ENCODE data around the gene MSANTD2. TPM values are rescaled to one million over a fixed set of nuclear protein-coding genes. Genes with fewer than 3 reads are reported as not detected.

MSANTD2 gene
- total RNA-seq, 4 donors from 2014 or later: 19.8 to 32.8 (median 23.5) TPM

GRCh38 chr11:124807660-124808270 is 7.6 kb upstream of the MSANTD2 start:
- 92 to 93% methylated on average over 6 of the region's 6 CpGs for WGBS, 2 donors
- no peaks in the 10 kb centered on the region for H3K27me3 ChIP-seq
- DNase-seq (ENCODE audit: low spot score in 2 of 2): no peak

GRCh38 chr11:124807201-124807600 is 7.0 kb upstream of the MSANTD2 start:
- no peak for DNase-seq (ENCODE audit: low spot score in 2 of 2)
- Histone ChIP-seq H3K36me3 (peaks cover 0 to 31% (median 0%) of the 10 kb centered on the region in 3 donors), H3K27me3 (no peaks in the 10 kb centered on the region), H3K4me3 (no peak overlapping the region), H3K9me3 (no peaks in the 10 kb centered on the region), H3K27ac (no peak overlapping the region), H3K4me1 (no peaks in the 10 kb centered on the region)
- TF ChIP-seq POLR2A (IDR thresholded peaks at IDR 0.05): no peak
- TF ChIP-seq EP300 (IDR thresholded peaks at IDR 0.05): no peak
- no peak for TF ChIP-seq CTCF (IDR thresholded peaks at IDR 0.05)
- 74 to 84% methylated on average over 5 of the region's 5 CpGs for WGBS, 2 donors

More at GRCh38 chr11:124807660-124808270, 7.6 kb upstream of the MSANTD2 start:
- Histone ChIP-seq H3K4me3 (no peak overlapping the region), H3K27ac (no peak overlapping the region), H3K9me3 (no peaks in the 10 kb centered on the region), H3K36me3 (peaks cover 0 to 31% (median 0%) of the 10 kb centered on the region in 3 donors), H3K4me1 (no peaks in the 10 kb centered on the region)
- TF ChIP-seq CTCF (IDR thresholded peaks at IDR 0.05) (no peak), POLR2A (IDR thresholded peaks at IDR 0.05) (no peak), EP300 (IDR thresholded peaks at IDR 0.05) (no peak)

- no peaks in the 10 kb centered on the region for H3K27me3 ChIP-seq
- TF ChIP-seq EP300 (IDR thresholded peaks at IDR 0.05) (no peak), CTCF (IDR thresholded peaks at IDR 0.05) (no peak), POLR2A (IDR thresholded peaks at IDR 0.05) (no peak)
- peaks cover 0 to 31% (median 0%) of the 10 kb centered on the region in 3 donors for H3K36me3 ChIP-seq
- H3K4me1 ChIP-seq: peaks cover 0 to 12% (median 6%) of the 10 kb centered on the region in 4 donors
- no peak overlapping the region for H3K27ac ChIP-seq
- 69 to 88% methylated on average over 3 of the region's 3 CpGs for WGBS, 2 donors
- H3K4me3 ChIP-seq: no peak overlapping the region
- no peaks in the 10 kb centered on the region for H3K9me3 ChIP-seq
- DNase-seq (ENCODE audit: low spot score in 2 of 2): no peak
Measured at GRCh38 chr11:124804884-124805283, 4.7 kb upstream of the MSANTD2 start.

- no peak overlapping the region for H3K4me3 ChIP-seq
- DNase-seq (ENCODE audit: low spot score in 2 of 2): no peak
- TF ChIP-seq POLR2A (IDR thresholded peaks at IDR 0.05) (no peak), EP300 (IDR thresholded peaks at IDR 0.05) (no peak), CTCF (IDR thresholded peaks at IDR 0.05) (no peak)
- WGBS, 2 donors: 64% methylated on average over 8 of the region's 8 CpGs
- no peaks in the 10 kb centered on the region for H3K27me3 ChIP-seq
- H3K4me1 ChIP-seq: peaks cover 0 to 40% (median 21%) of the 10 kb centered on the region in 4 donors
- H3K9me3 ChIP-seq: no peaks in the 10 kb centered on the region
- H3K36me3 ChIP-seq: peaks cover 0 to 19% (median 0%) of the 10 kb centered on the region in 3 donors
- H3K27ac ChIP-seq: peak overlapping the region in 1 of 4 donors; percentile 98
Measured at GRCh38 chr11:124801636-124802312, 1.6 kb upstream of the MSANTD2 start.

GRCh38 chr11:124801014-124801413 is 808 bp upstream of the MSANTD2 start:
- Histone ChIP-seq H3K9me3 (no peaks in the 10 kb centered on the region), H3K27ac (peak overlapping the region; percentile 89 to 98 (median 97))
- DNase-seq (ENCODE audit: low spot score in 2 of 2): no peak

More at GRCh38 chr11:124801014-124801413, 808 bp upstream of the MSANTD2 start:
- peaks cover 0 to 47% (median 21%) of the 10 kb centered on the region in 4 donors for H3K4me1 ChIP-seq
- peak overlapping the region; percentile 76 to 96 (median 90) for H3K4me3 ChIP-seq
- peaks cover 0 to 13% (median 0%) of the 10 kb centered on the region in 3 donors for H3K36me3 ChIP-seq
- WGBS, 2 donors: 2 to 7% methylated on average over 8 of the region's 8 CpGs
- H3K27me3 ChIP-seq: no peaks in the 10 kb centered on the region
- TF ChIP-seq EP300 (IDR thresholded peaks at IDR 0.05): no peak
- no peak for TF ChIP-seq POLR2A (IDR thresholded peaks at IDR 0.05)
- TF ChIP-seq CTCF (IDR thresholded peaks at IDR 0.05): no peak
